Hepatocyte (in vitro differentiated cells): Measurements from ENCODE around the gene NOL6. TPM values are rescaled to one million over a fixed set of nuclear protein-coding genes. Genes with fewer than 3 reads are reported as not detected.

Experiments used
- DNase-seq: peaks from one replicate; pipeline ENCODE4 v3.0.0-alpha.2; 2016; ENCODE audit warnings: low spot score
- H2AFZ ChIP-seq: fragments of 200-600 bp; sonication (generic); 2 replicates; pipeline ENCODE4 v1.6.0; 2016; ENCODE audit warnings: antibody characterized with exemption, mild to moderate bottlenecking
- H3K27ac ChIP-seq: fragments of 200-600 bp; sonication (generic); 2 replicates; pipeline ENCODE4 v1.5.1; 2016; ENCODE audit warnings: mild to moderate bottlenecking
- H3K27me3 ChIP-seq: fragments of 200-600 bp; sonication (generic); 2 replicates; pipeline ENCODE4 v1.6.1; 2016
- H3K36me3 ChIP-seq: fragments of 200-600 bp; sonication (generic); replicated peaks from 2 replicates; pipeline ENCODE4 v1.5.1; 2016; ENCODE audit warnings: low read depth; ENCODE audit not compliant: insufficient read depth
- H3K4me1 ChIP-seq: fragments of 200-600 bp; sonication (generic); 2 replicates; pipeline ENCODE4 v1.5.1; 2016; ENCODE audit warnings: mild to moderate bottlenecking, moderate library complexity; ENCODE audit not compliant: insufficient read depth
- H3K4me2 ChIP-seq: fragments of 200-600 bp; sonication (generic); 2 replicates; pipeline ENCODE4 v1.6.0; 2016
- H3K4me3 ChIP-seq: fragments of 200-600 bp; sonication (generic); 2 replicates; pipeline ENCODE4 v1.5.1; 2016; ENCODE audit warnings: mild to moderate bottlenecking
- H3K79me2 ChIP-seq: fragments of 200-600 bp; sonication (generic); 2 replicates; pipeline ENCODE4 v1.6.0; 2017; ENCODE audit warnings: mild to moderate bottlenecking
- H3K9me2 ChIP-seq: fragments of 200-600 bp; sonication (generic); replicated peaks from 2 replicates; pipeline ENCODE4 v1.6.0; 2017; ENCODE audit warnings: mild to moderate bottlenecking; ENCODE audit not compliant: insufficient read depth
- H3K9me3 ChIP-seq: fragments of 200-600 bp; sonication (generic); 2 replicates; pipeline ENCODE4 v1.5.1; 2016; ENCODE audit warnings: low read depth, mild to moderate bottlenecking
- H4K20me1 ChIP-seq: fragments of 200-600 bp; sonication (generic); 2 replicates; pipeline ENCODE4 v1.6.0; 2016; ENCODE audit warnings: mild to moderate bottlenecking; ENCODE audit not compliant: insufficient read depth, poor library complexity, severe bottlenecking
- EZH2 ChIP-seq: fragments of 200-600 bp; sonication (generic); IDR thresholded peaks from 2 replicates; pipeline ENCODE4 v1.6.1; 2016; ENCODE audit warnings: antibody characterized with exemption, mild to moderate bottlenecking, borderline replicate concordance
- EZH2phosphoT487 ChIP-seq: fragments of 200-600 bp; sonication (generic); IDR thresholded peaks from one replicate; pipeline ENCODE4 v1.6.1; 2018; ENCODE audit warnings: antibody characterized with exemption, mild to moderate bottlenecking, low read depth, moderate library complexity; ENCODE audit not compliant: unreplicated experiment, severe bottlenecking
- WGBS: methylation state at CpG from one replicate; pipeline ENCODE4 v1.1.6; 2016; ENCODE audit warnings: low lambda C conversion rate; ENCODE audit errors: missing lambda C conversion rate; 5-methylcytosine and 5-hydroxymethylcytosine counted together
- polyA plus RNA-seq: library from polyadenylated mRNA; unstranded; fragments of >200 nt; fragmentation: Nextera tagmentation; extraction: Ambion mirVana; gene quantifications from 2 replicates; pipeline ENCODE4 v1.2.1, GENCODE V29; 2016
- total RNA-seq: library from RNA; depleted of rRNA; stranded (reverse); fragments of >200 nt; gene quantifications from 2 replicates; pipeline ENCODE4 v1.2.3, GENCODE V29; 2014
- TF ChIP-seq, protein P1 (sequence below): fragments of 200-600 bp; sonication (generic); IDR thresholded peaks from 2 replicates; pipeline ENCODE4 v1.5.1; 2016; ENCODE audit warnings: antibody characterized with exemption, mild to moderate bottlenecking; ENCODE audit not compliant: poor library complexity

The NOL6 gene
- total and polyA plus RNA-seq, 2 experiments from 2014 or later, result 20.6 to 21.9 TPM

DNA sequence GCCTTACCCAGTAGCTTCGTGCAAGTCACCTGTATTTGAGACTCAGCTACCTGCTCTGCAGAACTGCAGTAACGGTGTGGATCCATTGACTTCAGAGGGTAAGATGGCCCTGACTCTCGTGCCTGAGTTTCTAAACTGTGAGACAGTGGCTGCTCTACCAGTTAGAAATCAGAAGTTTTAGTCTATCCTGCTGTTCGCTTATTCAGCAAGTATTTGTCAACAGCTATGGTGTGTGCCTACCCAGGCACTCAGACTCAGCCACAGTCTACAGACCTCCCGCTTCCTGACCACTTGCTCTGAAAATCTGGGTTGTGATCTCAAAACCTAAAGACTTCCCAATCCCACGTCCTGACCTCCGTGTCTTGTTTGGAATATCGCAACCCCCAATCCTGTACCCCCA lies 39.9 kb downstream of the NOL6 start:
- no peak for DNase-seq
- Histone ChIP-seq H2AFZ (no peak overlapping the region), H4K20me1 (no peaks in the 10 kb centered on the region), H3K9me3 (no peaks in the 10 kb centered on the region), H3K4me3 (no peak overlapping the region), H3K9me2 (no peaks in the 10 kb centered on the region), H3K79me2 (no peaks in the 10 kb centered on the region), H3K4me1 (peaks cover 21% of the 10 kb centered on the region), H3K36me3 (no peaks in the 10 kb centered on the region), H3K27ac (no peak overlapping the region), H3K27me3 (no peaks in the 10 kb centered on the region), H3K4me2 (no peak overlapping the region)
- 91% methylated on average over 8 of the region's 8 CpGs for WGBS
- no peak for TF ChIP-seq EZH2
- no peak for TF ChIP-seq EZH2phosphoT487
- TF ChIP-seq, protein P1, sequence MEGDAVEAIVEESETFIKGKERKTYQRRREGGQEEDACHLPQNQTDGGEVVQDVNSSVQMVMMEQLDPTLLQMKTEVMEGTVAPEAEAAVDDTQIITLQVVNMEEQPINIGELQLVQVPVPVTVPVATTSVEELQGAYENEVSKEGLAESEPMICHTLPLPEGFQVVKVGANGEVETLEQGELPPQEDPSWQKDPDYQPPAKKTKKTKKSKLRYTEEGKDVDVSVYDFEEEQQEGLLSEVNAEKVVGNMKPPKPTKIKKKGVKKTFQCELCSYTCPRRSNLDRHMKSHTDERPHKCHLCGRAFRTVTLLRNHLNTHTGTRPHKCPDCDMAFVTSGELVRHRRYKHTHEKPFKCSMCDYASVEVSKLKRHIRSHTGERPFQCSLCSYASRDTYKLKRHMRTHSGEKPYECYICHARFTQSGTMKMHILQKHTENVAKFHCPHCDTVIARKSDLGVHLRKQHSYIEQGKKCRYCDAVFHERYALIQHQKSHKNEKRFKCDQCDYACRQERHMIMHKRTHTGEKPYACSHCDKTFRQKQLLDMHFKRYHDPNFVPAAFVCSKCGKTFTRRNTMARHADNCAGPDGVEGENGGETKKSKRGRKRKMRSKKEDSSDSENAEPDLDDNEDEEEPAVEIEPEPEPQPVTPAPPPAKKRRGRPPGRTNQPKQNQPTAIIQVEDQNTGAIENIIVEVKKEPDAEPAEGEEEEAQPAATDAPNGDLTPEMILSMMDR, result no peak

DNA sequence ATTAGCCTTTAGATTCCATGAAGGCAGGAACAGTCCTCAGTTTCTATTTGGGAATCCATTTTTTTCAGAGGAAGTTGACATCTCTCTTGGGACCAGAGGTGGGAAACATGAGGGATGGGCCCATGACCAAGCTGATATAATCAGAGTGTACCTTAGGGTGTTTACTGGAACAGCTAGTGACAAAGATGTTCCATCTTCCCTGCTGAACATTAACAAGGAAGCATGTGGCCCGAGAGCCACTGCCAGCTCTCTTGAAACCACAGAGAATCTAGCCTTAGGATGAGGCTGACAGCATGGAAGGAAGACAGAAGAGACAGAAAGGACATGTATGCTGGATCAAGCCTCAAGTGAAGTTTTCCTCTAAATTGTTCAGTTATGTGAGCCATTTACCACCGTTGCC lies 42.3 kb downstream of the NOL6 start:
- Histone ChIP-seq H3K9me2 (no peaks in the 10 kb centered on the region), H2AFZ (no peak overlapping the region), H3K79me2 (no peaks in the 10 kb centered on the region), H3K4me2 (no peak overlapping the region), H3K27ac (no peak overlapping the region), H3K4me3 (no peak overlapping the region), H3K4me1 (peaks cover 10% of the 10 kb centered on the region), H4K20me1 (no peaks in the 10 kb centered on the region), H3K36me3 (no peaks in the 10 kb centered on the region), H3K27me3 (no peaks in the 10 kb centered on the region), H3K9me3 (no peaks in the 10 kb centered on the region)
- DNase-seq, result no peak
- WGBS, result 86% methylated on average over 2 of the region's 2 CpGs
- TF ChIP-seq EZH2 (no peak), EZH2phosphoT487 (no peak)
- TF ChIP-seq, protein P1, result no peak

DNA sequence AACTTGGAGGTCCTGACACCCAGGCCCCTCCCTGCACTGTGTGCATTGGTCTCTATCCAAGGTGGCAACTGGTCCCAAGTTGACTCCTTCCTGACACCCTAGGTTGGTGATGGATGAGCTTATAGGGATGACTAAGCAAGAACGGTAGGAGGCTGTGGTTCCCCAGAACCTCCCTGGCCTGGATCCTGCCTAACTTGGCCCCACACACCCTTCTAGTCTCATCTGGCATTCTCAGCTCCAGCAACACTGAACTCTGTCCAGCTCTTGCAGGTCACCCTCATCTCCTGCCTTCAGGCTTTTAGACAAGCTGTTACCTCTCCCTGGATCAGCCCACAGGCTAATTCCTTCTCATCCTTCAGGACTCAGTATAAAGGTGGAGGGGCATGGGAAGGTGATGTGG lies 42.8 kb downstream of the NOL6 start:
- Histone ChIP-seq H4K20me1 (no peaks in the 10 kb centered on the region), H3K9me2 (no peaks in the 10 kb centered on the region), H3K4me3 (no peak overlapping the region), H3K4me1 (peaks cover 6% of the 10 kb centered on the region), H2AFZ (no peak overlapping the region), H3K27me3 (no peaks in the 10 kb centered on the region), H3K9me3 (no peaks in the 10 kb centered on the region), H3K79me2 (no peaks in the 10 kb centered on the region), H3K27ac (no peak overlapping the region), H3K4me2 (no peak overlapping the region), H3K36me3 (no peaks in the 10 kb centered on the region)
- DNase-seq, result no peak
- 58% methylated on average over 1 of the region's 1 CpG for WGBS
- no peak for TF ChIP-seq EZH2phosphoT487
- TF ChIP-seq, protein P1, result no peak
- TF ChIP-seq EZH2, result no peak
